KBM-7 (cell line): ENCODE results near the gene WDR93.
A peak's percentile ranks its signal among the peaks of the same experiment; 100 is the strongest.

Experiments
- DNase-seq: peaks from one replicate; pipeline ENCODE4 v3.0.0-alpha.2; 2015
- in situ Hi-C: fragments of 300-500 bp; cut with MboI; formaldehyde crosslinking; loops from 2 replicates; pipeline ENCODE4 v1.14.3; 2020; ENCODE audit warnings: low sequenced_read_pairs, low pct_unique_long_range_greater_than_20kb, mixed read lengths

Gene WDR93

DNA sequence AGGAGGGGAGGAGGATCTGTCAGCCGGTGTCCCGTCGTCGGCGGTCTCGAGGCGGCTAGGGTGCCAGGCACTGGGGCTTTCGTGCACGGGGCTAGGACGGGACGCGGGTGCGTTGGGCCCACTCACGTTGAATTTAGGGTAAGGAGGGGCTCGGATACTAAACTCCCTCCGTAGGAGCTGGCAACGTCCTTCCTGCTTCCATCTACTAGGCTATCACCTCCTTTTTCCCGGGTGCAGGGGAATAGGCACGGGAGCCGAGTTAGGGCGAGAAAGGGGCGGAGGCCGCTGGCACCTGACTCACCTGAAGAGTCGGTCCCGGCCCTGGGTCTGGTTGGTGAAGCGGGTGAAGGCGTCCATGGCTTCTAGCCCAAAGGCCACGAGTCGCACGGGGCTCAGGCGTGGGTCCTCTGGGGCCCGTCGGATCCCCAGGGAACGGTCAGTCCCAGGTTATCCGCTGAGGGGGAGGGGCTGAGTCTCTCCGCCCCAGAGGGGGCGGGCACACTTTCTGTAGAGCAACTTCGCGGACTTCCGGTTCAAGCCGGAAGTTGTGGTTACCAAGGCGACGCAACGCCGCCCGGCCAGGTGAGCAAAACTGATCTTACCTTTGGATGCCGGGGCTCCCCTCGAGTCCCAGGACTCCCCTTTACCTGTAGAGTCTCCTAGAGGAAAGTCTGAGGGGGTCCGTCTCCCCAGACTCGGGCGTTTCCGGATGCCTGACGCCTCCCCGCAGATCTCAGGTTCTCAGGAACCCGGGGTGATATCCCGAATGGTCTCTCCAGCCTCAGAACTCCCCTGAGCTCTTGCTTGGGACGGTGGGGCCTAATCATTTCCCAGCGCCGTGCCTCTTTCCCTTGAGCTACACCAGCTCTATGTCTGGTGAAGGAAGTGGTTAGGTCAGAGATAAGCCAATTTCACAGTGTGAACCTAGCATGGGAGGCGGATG, at the start of gene WDR93, which contains the start of gene PEX11A:
WDR93 (plus strand) TSS at position 536 of the 943 bp plus-strand sequence. CDS start 10,936 bp downstream, outside the sequence.
PEX11A (minus strand) TSS at position 479 of the 943 bp plus-strand sequence; CDS start at position 357, 122 bp downstream.
- in situ Hi-C loops: no loop called here
- DNase-seq: no peak

DNA sequence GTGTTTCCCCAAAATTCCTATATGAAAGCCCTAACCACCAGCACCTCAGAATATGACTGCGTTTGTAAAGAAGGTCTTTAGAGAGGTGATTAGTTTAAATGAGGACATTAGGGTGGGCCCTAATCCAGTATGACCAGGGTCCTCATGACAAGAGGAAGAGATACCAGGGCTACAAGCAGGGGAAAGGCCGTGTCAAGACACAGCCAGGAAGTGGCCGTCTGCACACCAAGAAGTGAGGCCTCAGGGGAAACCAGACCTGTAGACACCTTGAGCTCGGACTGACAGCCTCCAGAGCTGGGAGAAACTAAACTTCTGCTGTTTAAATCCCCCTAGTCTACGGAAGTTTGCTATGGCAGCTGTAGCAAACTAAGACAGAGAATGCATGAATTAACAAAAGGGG, 49.6 kb upstream of the WDR93 start:
- no peak for DNase-seq
- in situ Hi-C loops: no loop called here

DNA sequence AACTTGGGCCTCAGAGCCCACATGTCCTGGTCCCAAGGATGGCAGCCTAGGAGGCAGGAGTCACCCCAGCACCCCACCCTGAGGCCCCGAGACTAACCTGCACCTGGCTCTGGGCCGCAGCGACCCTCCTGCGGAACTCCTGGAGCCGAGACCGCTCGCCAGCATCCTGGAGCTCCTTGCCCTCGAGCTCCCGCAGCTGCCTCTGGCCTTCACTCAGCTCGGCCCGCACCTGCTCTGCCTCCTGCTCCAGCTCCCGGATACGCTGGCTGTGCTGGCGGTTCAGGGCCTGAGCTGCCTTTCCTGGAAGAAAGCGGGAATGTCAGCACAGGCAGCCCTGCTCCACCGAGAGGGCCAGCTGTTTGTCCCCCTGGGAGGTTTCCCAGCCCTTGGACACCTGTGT, 48.5 kb upstream of the WDR93 start:
- DNase-seq: no peak
- in situ Hi-C loops: no loop called here

DNA sequence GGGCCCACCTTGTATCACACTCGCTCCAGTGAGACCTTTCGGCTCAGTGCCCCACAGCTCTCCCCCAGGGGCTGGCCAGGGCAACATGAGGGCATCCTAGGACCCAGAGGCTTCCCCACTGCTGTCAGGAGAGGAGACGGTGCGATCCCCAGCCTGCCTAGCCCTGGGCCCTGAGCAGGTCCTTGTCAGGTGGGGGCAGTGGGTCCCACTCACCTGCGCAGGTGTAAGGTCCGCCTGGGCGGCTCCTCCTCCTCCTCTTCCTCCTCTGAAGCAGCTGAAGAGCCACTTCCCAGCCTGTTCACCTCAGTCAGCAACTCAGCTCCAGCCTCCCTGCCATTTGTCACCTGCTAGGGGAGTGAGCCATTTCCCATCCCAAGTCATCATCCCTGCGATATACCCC, 44.9 kb upstream of the WDR93 start:
- no peak for DNase-seq

DNA sequence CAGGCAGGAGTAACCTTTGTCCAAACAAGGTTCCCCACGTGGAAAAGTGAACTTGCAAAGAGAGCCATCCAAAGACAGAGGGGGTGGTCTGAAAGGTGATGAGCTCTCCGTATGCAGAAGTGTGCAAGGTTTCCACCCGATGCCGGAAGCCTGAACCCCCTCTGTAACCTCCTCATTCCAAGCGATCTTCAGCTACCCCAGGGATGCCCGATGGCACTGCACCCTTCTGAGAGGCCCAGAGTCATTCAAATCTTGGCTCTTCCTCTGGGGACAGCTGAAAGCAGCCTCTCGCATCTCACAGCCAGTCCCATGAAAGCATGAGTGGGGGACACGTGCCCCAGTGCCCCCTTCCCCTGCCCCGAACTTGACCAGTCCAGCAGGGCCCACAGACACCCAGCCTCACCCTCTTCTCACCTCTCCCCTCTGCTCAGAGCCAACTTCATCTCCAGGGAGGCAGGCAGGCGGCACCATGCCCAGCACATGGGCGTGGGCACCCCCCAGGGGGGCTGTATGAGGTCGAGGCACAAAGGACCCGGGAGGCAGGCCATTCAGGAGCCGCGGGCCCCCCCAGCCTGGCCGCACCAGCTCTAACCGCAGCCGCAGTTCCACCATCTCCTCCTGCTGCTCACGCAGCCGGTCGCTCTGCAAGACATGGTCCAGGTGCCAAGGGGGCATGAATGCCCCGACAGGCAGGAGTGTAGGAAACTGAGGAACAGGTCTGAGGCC, 44.0 kb upstream of the WDR93 start:
- in situ Hi-C loops: no loop called here
- DNase-seq: no peak

More for the DNA sequence above, 44.9 kb upstream of the WDR93 start:
- in situ Hi-C loops: no loop called here

DNA sequence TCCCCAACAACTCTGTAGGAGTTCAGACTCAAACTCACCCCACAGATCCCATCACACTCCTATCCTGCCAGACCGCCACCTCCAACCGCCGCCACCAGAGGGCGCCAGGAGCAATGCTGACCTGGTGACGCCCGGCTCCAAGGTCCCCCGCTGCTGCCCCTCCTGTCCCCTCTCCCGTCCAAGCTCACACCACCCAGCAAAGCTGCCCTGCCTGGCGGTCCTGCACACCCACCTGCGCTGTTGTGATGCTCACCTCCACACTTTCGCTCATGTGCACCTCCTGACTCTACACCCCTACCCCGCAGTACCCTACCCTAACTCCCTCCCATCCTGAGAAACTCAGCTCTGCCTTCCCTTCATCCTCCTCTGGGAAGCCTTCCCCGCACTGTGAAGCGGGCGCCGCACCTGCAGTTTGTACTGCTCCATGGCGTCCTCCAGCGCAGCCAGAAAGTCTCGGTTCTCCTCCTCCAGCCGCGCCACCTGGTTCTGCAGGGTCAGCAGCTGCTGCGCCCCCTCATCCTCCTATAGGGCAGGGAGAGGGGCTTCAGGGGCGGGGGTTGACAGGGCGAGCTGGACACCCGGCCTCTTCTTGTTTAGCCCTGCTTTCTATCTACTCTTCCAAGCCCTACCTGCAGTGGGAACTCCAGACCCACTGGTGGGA, 43.3 kb upstream of the WDR93 start:
- peak; percentile 69 for DNase-seq
- in situ Hi-C loops: no loop called here

DNA sequence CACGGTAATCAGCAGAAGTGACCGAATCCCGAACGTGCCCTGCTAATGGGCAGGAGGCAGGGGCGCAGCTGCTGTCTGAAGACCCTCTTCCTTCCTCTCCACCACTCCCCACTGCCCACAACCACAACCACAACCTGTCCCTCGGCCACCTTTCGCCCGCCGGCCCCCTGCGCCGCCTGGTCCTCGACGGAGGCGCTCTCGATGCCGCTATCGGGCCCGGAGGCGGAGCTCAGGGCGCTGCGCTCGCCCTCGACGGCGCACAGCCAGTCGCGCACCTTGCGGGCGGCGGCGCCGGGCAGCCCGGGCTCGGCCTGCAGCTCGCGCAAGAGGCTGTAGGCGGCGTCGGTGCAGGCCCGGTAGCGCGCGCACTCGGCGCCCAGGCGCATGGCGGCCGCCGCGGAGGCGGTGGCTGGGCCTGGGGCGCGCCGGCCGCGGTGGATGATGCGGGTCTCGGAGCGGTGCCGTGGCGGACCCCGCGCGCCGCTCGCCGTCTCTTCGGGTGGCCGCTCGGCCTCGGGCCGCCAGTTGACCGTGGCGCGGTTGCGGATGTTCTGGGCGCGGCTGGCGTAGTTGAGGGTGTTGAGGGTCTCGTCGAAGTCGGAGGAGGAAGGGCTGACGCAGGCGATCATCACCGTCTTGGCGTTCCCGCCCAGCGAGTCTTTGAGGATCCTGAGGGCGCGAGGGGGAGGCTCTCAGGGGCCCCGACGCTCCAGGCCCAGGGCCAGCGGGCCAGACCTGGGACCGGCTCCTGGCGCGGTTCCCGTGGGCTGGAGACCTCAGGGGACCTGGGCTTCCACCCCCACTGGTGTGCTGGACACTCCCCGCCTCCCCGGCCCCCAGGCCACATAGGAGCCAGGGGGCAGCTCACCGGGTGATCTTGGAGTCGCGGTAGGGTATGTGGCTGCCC, 42.3 kb upstream of the WDR93 start:
- in situ Hi-C loops: no loop called here
- no peak for DNase-seq

DNA sequence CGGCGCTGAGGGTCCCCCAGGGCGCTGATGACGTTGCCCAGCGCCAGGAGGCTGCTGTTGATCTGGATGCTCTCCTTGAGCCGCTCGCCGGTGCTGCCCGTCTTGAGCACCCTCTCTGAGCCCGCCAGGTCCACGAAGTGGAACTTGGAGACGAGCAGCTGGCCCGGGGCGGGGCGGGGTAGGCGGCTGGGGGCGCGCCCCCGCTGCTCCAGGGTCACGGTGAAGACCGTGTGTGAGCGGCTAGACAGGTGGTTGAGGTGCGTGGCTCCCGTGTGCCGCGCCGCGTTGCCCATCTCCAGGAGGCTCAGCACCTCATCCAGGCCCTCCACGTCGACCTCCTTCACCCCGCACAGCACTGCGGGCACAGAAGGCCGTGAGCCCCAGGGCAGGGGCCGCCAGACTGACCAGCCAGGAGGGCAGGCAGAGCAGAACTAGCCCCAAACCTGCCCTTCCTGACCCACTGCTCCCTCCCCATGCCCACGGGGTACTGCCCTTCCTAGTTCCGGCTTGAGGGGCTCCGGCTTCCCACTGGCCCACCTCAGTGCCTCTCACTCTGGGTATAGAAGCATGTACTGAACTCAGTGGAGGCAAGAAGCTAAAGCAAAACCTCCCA, 41.5 kb upstream of the WDR93 start:
- in situ Hi-C loops: no loop called here
- no peak for DNase-seq

DNA sequence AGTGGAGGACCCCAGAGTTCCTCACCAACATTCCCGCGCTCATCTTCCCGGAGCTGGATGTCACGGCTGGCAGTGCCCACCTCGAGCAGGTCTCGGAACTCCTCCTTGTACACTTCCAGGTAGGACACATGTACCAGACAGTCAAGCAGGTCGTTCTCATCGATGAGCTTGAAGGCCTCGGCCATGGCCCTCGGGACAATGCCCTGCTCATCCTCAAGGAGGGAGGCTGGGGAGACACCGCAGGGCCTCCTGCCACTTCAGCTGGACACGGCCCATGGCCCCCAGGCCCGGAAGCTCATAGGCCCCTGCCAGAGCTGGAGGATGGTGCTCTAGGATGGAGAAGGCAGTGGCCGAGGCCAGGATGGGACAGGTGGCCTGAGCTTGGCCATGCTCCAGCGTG, 40.9 kb upstream of the WDR93 start:
- no peak for DNase-seq
- in situ Hi-C loops: no loop called here

DNA sequence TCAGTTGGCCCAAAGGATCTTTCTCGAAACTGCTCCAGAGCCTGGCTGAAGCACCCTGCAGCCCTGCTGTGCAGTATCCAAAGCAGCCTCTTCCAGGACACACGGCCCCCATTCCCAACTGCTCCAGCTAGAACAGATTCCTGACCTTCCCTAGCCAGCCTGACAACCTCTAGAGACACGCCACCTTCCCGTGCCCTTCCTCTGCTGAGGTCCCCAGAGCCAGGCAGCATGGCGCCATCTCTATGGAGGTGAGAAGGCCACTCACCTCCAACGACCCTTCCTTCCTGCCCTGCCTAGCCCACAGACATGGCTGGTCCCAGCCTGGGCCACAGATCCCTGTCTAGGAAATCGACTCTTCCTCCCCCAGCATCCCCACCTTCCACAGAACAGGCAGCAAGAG, 38.5 kb upstream of the WDR93 start:
- no peak for DNase-seq
- in situ Hi-C loops: no loop called here

DNA sequence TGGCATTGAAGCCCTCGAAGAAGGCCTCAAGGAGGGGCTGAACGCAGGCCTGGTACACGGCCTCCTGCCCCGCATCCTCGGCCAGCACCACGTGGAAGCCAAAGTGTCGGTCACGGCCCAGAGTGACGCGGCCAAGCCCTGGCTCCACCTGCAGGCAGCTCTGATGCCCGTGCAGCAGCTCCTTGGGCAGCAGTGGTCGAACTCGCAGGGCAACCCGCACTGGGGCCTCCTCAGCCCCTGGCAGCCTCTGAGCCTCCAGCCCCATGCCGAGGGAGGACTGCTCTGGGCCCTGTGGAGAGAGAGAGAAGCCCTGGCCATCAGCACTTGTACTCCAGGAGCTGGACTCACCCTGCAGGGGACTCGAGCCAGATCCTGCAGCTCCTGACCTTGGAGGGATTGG, 37.9 kb upstream of the WDR93 start:
- DNase-seq: no peak
- in situ Hi-C loops: no loop called here

DNA sequence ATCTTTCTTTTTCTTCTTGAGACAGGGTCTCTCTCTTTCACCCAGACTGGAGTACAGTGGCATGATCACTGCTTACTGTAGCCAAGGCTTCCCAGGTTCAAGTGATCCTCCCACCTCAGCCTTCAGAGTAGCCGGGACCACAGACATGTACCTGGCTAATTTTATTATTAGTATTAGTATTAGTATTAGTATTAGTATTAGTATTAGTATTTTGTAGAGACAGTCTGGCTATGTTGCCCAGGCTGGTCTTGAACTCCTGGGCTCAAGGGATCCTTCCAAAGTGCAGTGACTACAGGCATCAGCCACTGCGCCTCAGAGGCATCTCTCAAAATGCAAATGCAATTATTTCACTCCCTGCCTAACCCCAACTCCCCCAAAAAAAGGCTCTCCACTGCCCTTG, 37.0 kb upstream of the WDR93 start:
- no peak for DNase-seq
- in situ Hi-C loops: no loop called here

DNA sequence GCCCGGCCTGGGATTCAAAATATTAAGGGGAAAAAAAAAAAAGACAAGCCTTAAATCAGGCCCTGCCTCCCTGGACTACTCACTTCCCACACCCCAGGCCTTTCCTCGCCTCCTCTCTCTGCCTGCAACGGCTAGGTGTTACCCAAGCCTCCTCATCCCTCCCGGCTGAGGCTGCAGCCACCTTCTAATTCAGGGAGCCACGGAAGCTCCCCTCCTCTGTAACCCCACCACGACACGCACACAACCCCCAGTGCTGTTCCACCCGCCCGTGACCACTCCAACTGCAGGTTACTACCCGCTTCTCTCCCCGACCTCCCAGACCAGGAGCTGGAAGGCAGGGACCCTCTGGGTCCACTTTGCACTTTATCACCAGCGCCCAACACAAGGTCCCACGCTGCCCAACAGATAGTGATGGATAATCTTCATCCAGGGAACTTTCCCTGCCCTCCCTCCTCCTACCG, 36.3 kb upstream of the WDR93 start:
- in situ Hi-C loops: no loop called here
- DNase-seq: no peak

DNA sequence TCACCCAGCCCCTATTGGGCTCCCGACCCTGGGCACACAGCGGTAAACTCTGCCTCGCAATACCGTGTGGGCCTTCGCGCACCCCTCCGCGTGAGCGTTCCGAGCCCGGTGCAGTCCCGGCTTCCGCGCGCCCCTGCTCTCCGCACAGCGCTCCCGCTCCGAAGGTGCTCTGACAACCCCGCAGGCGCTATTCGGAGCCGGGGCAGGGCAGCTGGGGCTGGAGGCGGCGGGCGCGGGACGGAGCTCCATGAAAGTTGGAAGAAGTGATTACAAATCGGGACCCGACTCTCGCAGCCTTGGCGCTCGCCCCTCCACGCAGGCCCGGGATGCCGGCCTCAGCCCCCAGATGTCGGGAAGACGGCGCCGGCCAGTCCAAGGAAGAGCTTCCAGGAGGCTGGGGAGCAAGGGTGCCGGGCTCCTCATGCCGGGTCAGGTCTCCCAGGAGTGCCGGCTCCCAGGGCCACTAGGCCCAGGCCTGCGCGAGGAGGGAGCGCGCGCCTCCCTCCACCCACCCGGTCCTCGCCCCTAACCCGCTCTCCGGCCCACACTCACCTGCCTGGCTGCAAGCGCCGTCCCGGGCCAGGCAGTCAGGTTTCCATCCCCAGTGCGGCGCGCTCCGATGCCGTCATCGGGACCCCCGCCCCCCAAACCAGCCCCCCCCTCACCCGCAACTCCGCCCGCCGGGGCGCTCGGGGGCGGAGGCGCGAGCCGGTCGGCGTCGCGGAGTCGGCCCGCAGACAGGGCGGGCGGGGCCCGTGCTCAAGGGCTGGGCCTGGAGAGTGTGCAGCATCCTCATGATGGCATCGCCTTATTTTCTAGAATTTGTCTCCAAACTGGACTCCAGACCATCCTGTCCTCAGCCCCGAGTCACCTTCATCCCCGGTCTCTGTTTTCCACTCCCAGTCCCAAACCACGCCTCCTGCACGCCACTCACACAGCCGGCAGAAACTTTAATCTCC, 35.5 kb upstream of the WDR93 start, which contains the start of gene KIF7:
KIF7 (minus strand) TSS at position 621 of the 959 bp plus-strand sequence. CDS start 2,537 bp downstream, outside the sequence.
- no peak for DNase-seq
- in situ Hi-C loops: no loop called here

DNA sequence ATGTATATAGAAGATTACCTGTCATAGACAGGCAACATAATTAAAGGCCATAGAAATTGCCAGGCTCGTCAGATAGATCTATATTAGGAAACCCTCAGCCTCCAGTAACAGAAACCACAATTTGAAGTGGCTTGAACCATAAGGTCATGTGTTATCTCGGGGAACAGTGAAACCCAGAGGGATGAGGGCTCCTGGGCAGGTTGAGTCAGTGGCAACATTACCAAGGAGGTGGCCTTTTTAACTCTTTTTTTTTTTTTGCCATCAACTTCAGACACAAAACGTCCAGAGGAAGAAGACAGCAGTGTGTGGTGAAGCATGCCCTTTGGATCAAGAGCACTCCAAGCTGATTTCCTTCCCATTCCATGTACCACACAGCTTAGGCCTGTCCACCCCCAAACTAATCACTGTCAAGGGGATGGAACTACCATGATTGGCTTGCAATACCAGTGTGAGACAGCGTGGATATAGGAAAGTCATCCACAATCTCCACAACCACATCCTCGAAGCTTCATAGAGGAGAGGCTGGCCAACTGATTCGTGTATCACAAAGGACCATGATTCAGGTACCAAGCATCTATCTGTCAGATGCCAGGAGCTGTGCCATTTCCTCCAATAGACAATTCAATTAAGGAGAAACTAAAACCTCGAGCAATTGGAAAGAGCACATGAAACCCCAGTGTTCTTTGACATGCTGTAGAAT, 34.3 kb upstream of the WDR93 start:
- no peak for DNase-seq
- in situ Hi-C loops: no loop called here

DNA sequence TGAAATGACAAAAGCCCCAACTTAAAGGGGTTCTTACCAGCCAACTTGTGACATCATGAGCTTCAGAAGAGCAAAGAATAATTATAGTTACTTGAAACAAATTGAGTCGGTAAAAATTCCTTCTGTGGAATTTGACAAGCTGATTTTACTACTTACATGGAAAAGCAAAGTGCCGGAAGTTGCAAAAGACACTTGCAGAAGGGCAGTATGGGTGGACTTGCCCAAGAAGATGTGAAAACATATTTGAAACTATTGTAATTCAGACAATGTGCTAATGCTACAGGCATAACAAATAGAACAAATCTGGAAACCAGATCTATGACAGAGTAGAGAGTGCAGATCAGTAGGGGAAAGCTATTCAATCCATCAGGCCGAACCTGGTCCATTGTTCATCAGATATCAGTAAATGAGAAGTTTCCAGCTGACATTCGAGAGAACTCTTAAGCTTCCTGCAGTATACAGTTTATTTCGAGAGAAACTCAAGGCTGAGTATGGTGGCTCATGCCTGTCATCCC, 32.9 kb upstream of the WDR93 start:
- no peak for DNase-seq
- in situ Hi-C loops: no loop called here
